Esophagus (tissue), 2 donors: ENCODE data around the gene GNAS. TPM values are rescaled to one million over a fixed set of nuclear protein-coding genes. Genes with fewer than 3 reads are reported as not detected.
"Not testable (repeated sequence)": the region's sequence is repeated elsewhere in the genome, so short reads cannot be mapped to it uniquely, and the experiment has no call there.

ENCODE experiments used
- H3K27ac ChIP-seq, 2 donors: one replicate each; pipeline ENCODE4 v1.5.1; 2013; ENCODE audit warnings: low read depth in 2 of 2, mild to moderate bottlenecking in 2 of 2, inconsistent platforms in 1 of 2, low read length in 1 of 2, moderate library complexity in 1 of 2
- H3K27me3 ChIP-seq, 2 donors: one replicate each; pipeline ENCODE4 v1.6.1; 2013; ENCODE audit warnings: low read length in 2 of 2, control low read depth in 1 of 2, mild to moderate bottlenecking in 1 of 2; ENCODE audit not compliant: insufficient read depth in 2 of 2, control insufficient read depth in 1 of 2
- H3K36me3 ChIP-seq, 2 donors: one replicate each; pipeline ENCODE4 v1.6.1; 2013; ENCODE audit warnings: low read length in 1 of 2; ENCODE audit not compliant: control insufficient read depth in 2 of 2, insufficient read depth in 2 of 2
- H3K4me1 ChIP-seq, 2 donors: one replicate each; pipeline ENCODE4 v1.6.1; 2013; ENCODE audit warnings: low read length in 1 of 2; ENCODE audit not compliant: control insufficient read depth in 2 of 2, insufficient read depth in 2 of 2
- H3K4me3 ChIP-seq, 2 donors: one replicate each; pipeline ENCODE4 v1.5.1; 2013; ENCODE audit warnings: low read length in 2 of 2, mild to moderate bottlenecking in 2 of 2, low read depth in 1 of 2, moderate library complexity in 1 of 2
- H3K9me3 ChIP-seq, 2 donors: one replicate each; pipeline ENCODE4 v1.6.1; 2013; ENCODE audit warnings: mild to moderate bottlenecking in 2 of 2, low read depth in 1 of 2, low read length in 1 of 2, moderate library complexity in 1 of 2; ENCODE audit not compliant: control insufficient read depth in 2 of 2, insufficient read depth in 1 of 2
- WGBS, 2 donors: extraction: QIAGEN DNeasy Blood & Tissue Kit; methylation state at CpG; one replicate each; pipeline ENCODE4 v1.1.7; 2013; 5-methylcytosine and 5-hydroxymethylcytosine counted together
- polyA plus RNA-seq, 2 donors: library from polyadenylated mRNA; stranded (reverse); fragments of 200-250 nt; gene quantifications; one replicate each; pipeline ENCODE4 v1.2.3, GENCODE V29; 2013
- donor health status: healthy with polysubstance abuse.
- donor health status: Bipolar disorder and iron deficiency.

The GNAS gene
- polyA plus RNA-seq, 2 donors = 590 to 1,519 TPM

GRCh38 chr20:58947797-58948388, 95.4 kb downstream of the GNAS start:
- not testable (repeated sequence) for H3K9me3 ChIP-seq, H3K4me1 ChIP-seq, H3K27me3 ChIP-seq, H3K36me3 ChIP-seq, H3K4me3 ChIP-seq, H3K27ac ChIP-seq
- WGBS, 2 donors = 87 to 88% methylated on average over 7 of the region's 7 CpGs

- no peaks in the 10 kb centered on the region for H3K4me1 ChIP-seq
- H3K4me3 ChIP-seq = no peak overlapping the region
- H3K36me3 ChIP-seq = no peaks in the 10 kb centered on the region
- H3K27ac ChIP-seq = no peak overlapping the region
- H3K27me3 ChIP-seq = no peaks in the 10 kb centered on the region
- H3K9me3 ChIP-seq = no peaks in the 10 kb centered on the region
- whole genome bisulfite sequencing, 2 donors = 79 to 84% methylated on average over 5 of the region's 5 CpGs
Measured at GRCh38 chr20:58950603-58951002, 98.1 kb downstream of the GNAS start.

- H3K27me3 ChIP-seq = no peaks in the 10 kb centered on the region
- no peak overlapping the region for H3K4me3 ChIP-seq
- H3K9me3 ChIP-seq = no peaks in the 10 kb centered on the region
- H3K27ac ChIP-seq = no peak overlapping the region
- no peaks in the 10 kb centered on the region for H3K36me3 ChIP-seq
- H3K4me1 ChIP-seq = no peaks in the 10 kb centered on the region
Measured at GRCh38 chr20:58953050-58953449, 100.5 kb downstream of the GNAS start.

- WGBS, 2 donors = 83 to 86% methylated on average over 8 of the region's 8 CpGs
- Histone ChIP-seq H3K27ac (no peak overlapping the region), H3K4me1 (no peaks in the 10 kb centered on the region), H3K9me3 (no peaks in the 10 kb centered on the region), H3K36me3 (no peaks in the 10 kb centered on the region), H3K27me3 (no peaks in the 10 kb centered on the region), H3K4me3 (no peak overlapping the region)
Measured at GRCh38 chr20:58956078-58956477, 103.6 kb downstream of the GNAS start.

- no peak overlapping the region for H3K27ac ChIP-seq
- no peaks in the 10 kb centered on the region for H3K27me3 ChIP-seq
- no peak overlapping the region for H3K4me3 ChIP-seq
- no peaks in the 10 kb centered on the region for H3K36me3 ChIP-seq
- H3K4me1 ChIP-seq = no peaks in the 10 kb centered on the region
- WGBS, 2 donors = 68 to 80% methylated on average over 6 of the region's 6 CpGs
- H3K9me3 ChIP-seq = no peaks in the 10 kb centered on the region
Measured at GRCh38 chr20:58959652-58960051, 107.1 kb downstream of the GNAS start.

Other genes starting within 250 kb of the GNAS start
- gene STX16, start 201.4 kb upstream of the GNAS start, polyA plus RNA-seq = 10 to 100 TPM; 27.3 to 51.0 TPM
- gene NPEPL1, start 159.9 kb upstream of the GNAS start, polyA plus RNA-seq = 10 to 100 TPM; 33.2 to 42.7 TPM
- gene GNAS-AS1, start 1.8 kb upstream of the GNAS start, polyA plus RNA-seq = under 1 TPM; 0.09 to 0.49 TPM
- 10 to 100 TPM; 36.6 to 38.2 TPM for gene NELFCD, start 128.5 kb downstream of the GNAS start, polyA plus RNA-seq
- 10 to 100 TPM; 17.0 to 41.9 TPM for gene CTSZ, start 154.5 kb downstream of the GNAS start, polyA plus RNA-seq
- gene TUBB1, start 166.7 kb downstream of the GNAS start, polyA plus RNA-seq = under 1 TPM in 1 of 2 donors, not detected in 1; 0.04 TPM
- 10 to 100 TPM; 36.3 to 50.1 TPM for gene ATP5F1E, start 179.6 kb downstream of the GNAS start, polyA plus RNA-seq
- gene PRELID3B, start 190.1 kb downstream of the GNAS start, polyA plus RNA-seq = 10 to 100 TPM; 25.0 to 38.1 TPM